Trophoblast cell (in vitro differentiated cells and primary cell): ENCODE measurements around the gene PSMF1.
"Not testable (repeated sequence)": the region's sequence is repeated elsewhere in the genome, so short reads cannot be mapped to it uniquely, and the experiment has no call there.

Source experiments
- DNase-seq, 2 donors: peaks; one replicate each; pipeline ENCODE4 v3.0.0-alpha.2; 2016
- H2AFZ ChIP-seq: 2 replicates; pipeline ENCODE4 v1.6.1; 2013; ENCODE audit warnings: low read length, moderate library complexity, mild to moderate bottlenecking; ENCODE audit not compliant: insufficient read depth, poor library complexity
- H2AK5ac ChIP-seq: 2 replicates; pipeline ENCODE4 v1.6.1; 2013; ENCODE audit warnings: mild to moderate bottlenecking, low read length
- H2BK120ac ChIP-seq: 2 replicates; pipeline ENCODE4 v1.6.1; 2013; ENCODE audit warnings: low read length, mild to moderate bottlenecking, moderate library complexity; ENCODE audit not compliant: insufficient read depth, poor library complexity
- H2BK12ac ChIP-seq: 2 replicates; pipeline ENCODE4 v1.6.1; 2013; ENCODE audit warnings: mild to moderate bottlenecking, low read length, moderate library complexity
- H2BK5ac ChIP-seq: 2 replicates; pipeline ENCODE4 v1.6.1; 2013; ENCODE audit warnings: low read length, low read depth, moderate library complexity, mild to moderate bottlenecking; ENCODE audit not compliant: poor library complexity
- H3K14ac ChIP-seq: 2 replicates; pipeline ENCODE4 v1.6.1; 2013; ENCODE audit warnings: mild to moderate bottlenecking, low read length
- H3K18ac ChIP-seq: 2 replicates; pipeline ENCODE4 v1.6.1; 2013; ENCODE audit warnings: mild to moderate bottlenecking, low read length
- H3K23ac ChIP-seq: 2 replicates; pipeline ENCODE4 v1.6.1; 2013; ENCODE audit warnings: low read length
- H3K27ac ChIP-seq: 2 replicates; pipeline ENCODE4 v1.5.1; 2013; ENCODE audit warnings: low read depth, mild to moderate bottlenecking, inconsistent platforms, low read length, moderate library complexity
- H3K27me3 ChIP-seq: 2 replicates; pipeline ENCODE4 v1.6.1; 2013; ENCODE audit warnings: inconsistent platforms, mild to moderate bottlenecking, low read length, moderate library complexity; ENCODE audit not compliant: insufficient read depth
- H3K36me3 ChIP-seq, 2 experiments: 1 replicate in 1 of 2; 2 replicates in 1 of 2; pipeline ENCODE4 v1.6.1; 2013; ENCODE audit warnings: low read length in 2 of 2, mild to moderate bottlenecking in 2 of 2, moderate library complexity in 1 of 2; ENCODE audit not compliant: insufficient read depth in 2 of 2, control insufficient read depth in 1 of 2
- H3K4ac ChIP-seq: 2 replicates; pipeline ENCODE4 v1.6.1; 2013; ENCODE audit warnings: low read depth, mild to moderate bottlenecking, low read length, moderate library complexity
- H3K4me1 ChIP-seq, 2 experiments: 1 replicate in 1 of 2; 2 replicates in 1 of 2; pipeline ENCODE4 v1.6.1; 2013; ENCODE audit warnings: low read length in 2 of 2, mild to moderate bottlenecking in 2 of 2, moderate library complexity in 1 of 2; ENCODE audit not compliant: insufficient read depth in 2 of 2, control insufficient read depth in 1 of 2
- H3K4me2 ChIP-seq: 2 replicates; pipeline ENCODE4 v1.6.1; 2013; ENCODE audit warnings: inconsistent platforms, mild to moderate bottlenecking, low read length, moderate library complexity
- H3K4me3 ChIP-seq: 2 replicates; pipeline ENCODE4 v1.5.1; 2013; ENCODE audit warnings: mild to moderate bottlenecking, low read depth, low read length, inconsistent platforms
- H3K79me1 ChIP-seq: one replicate; pipeline ENCODE4 v1.6.1; 2013; ENCODE audit warnings: low read length
- H3K79me2 ChIP-seq: 2 replicates; pipeline ENCODE4 v1.6.1; 2013; ENCODE audit warnings: low read length, mild to moderate bottlenecking; ENCODE audit not compliant: control insufficient read depth, insufficient read depth, poor library complexity
- H3K9ac ChIP-seq: 2 replicates; pipeline ENCODE4 v1.6.1; 2013; ENCODE audit warnings: mild to moderate bottlenecking, low read length
- H3K9me3 ChIP-seq: 2 replicates; pipeline ENCODE4 v1.6.1; 2013; ENCODE audit warnings: low read depth, mild to moderate bottlenecking, control low read depth, inconsistent platforms, low read length; ENCODE audit not compliant: insufficient read depth
- H4K12ac ChIP-seq: 2 replicates; pipeline ENCODE4 v1.6.1; 2013; ENCODE audit warnings: low read depth, mild to moderate bottlenecking, low read length, moderate library complexity
- H4K8ac ChIP-seq: 2 replicates; pipeline ENCODE4 v1.6.1; 2013; ENCODE audit warnings: low read depth, mild to moderate bottlenecking, low read length, moderate library complexity
- H4K91ac ChIP-seq: one replicate; pipeline ENCODE4 v1.6.1; 2013; ENCODE audit warnings: low read depth, mild to moderate bottlenecking, low read length, moderate library complexity
- WGBS: extraction: QIAGEN DNeasy Blood & Tissue Kit; methylation state at CpG from one replicate; pipeline ENCODE4 v1.1.7; 2013; ENCODE audit warnings: missing lambda C conversion rate; ENCODE audit not compliant: insufficient read length, insufficient coverage; ENCODE audit errors: extremely low coverage; 5-methylcytosine and 5-hydroxymethylcytosine counted together

The PSMF1 gene

DNA sequence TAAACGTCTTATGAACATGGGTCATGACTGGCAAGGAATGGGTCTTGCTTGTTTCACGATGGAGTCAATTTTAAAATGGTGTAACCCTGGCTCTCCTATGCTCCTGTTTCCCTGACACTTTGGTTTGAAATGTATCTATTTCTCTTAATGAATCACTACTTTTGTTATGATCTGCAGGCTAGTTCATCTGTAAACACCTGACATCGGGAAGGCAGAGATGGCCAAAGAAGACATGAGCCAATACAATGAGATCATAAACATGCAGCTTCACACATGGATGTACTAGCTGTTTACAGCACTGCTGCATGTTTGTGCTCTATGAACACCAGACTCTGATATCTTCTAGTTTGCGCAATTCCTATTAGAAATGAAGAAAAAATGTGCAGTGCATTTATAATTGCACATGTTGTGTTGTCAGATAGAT lies 96.4 kb downstream of the PSMF1 start:
- Histone ChIP-seq H3K9ac (no peak overlapping the region), H3K14ac (no peak overlapping the region), H2BK5ac (no peak overlapping the region), H3K4me2 (no peak overlapping the region), H2BK12ac (no peak overlapping the region), H4K8ac (no peak overlapping the region), H2AFZ (no peak overlapping the region), H3K4me1 (peaks cover 0 to 2% of the 10 kb centered on the region in 2 experiments), H3K36me3 (no peaks in the 10 kb centered on the region), H2AK5ac (no peak overlapping the region), H3K79me1 (no peaks in the 10 kb centered on the region), H3K79me2 (no peaks in the 10 kb centered on the region), H4K91ac (no peak overlapping the region), H3K4ac (no peak overlapping the region), H2BK120ac (no peak overlapping the region), H3K9me3 (no peaks in the 10 kb centered on the region), H3K18ac (no peak overlapping the region), H3K4me3 (no peak overlapping the region), H3K27me3 (no peaks in the 10 kb centered on the region), H3K27ac (no peak overlapping the region), H4K12ac (no peak overlapping the region), H3K23ac (no peak overlapping the region)
- DNase-seq = no peak
- WGBS = no CpG with 5 or more reads among the region's 4 CpGs

DNA sequence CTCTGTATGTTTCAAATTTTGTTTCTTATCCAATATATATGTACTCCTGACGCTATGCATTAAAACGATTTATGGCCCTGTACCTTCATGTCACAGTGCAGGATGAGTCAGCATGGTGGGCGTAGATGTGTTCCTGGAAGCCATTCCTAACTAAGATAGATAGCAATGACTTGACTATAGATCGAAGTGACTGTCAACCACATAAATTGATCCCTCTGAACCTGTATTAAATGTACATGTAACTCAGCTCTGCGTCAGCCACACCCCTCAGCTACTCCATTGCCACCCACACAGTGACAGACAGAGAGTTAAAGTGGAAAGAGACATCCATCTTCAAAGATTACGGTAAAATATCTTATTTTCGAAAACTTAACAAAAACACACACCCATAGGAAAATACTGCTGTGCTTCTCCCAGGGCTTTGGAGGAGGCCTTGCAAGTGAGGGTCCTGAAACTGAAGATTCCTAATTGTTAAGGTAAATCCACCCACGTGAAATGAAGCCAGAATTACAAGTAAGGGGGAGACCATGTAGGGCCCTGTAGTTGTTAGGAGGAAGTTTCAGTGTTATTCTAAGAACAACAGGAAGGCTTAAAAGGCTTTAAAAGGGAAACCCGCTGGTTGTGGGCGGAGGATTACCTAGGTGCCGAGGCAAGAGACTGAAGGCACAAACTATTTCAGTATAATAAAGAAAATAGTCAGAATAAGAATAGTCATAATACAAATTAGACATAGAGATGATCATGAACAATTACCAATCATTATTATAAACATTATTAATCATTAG lies 97.2 kb downstream of the PSMF1 start:
- peaks cover 0 to 2% of the 10 kb centered on the region in 2 experiments for H3K4me1 ChIP-seq
- H3K36me3 ChIP-seq = no peaks in the 10 kb centered on the region
- no peak overlapping the region for H3K9ac ChIP-seq
- no peak overlapping the region for H3K14ac ChIP-seq
- H3K23ac ChIP-seq = no peak overlapping the region
- no peak overlapping the region for H3K4me2 ChIP-seq
- no peak overlapping the region for H4K91ac ChIP-seq
- H2AFZ ChIP-seq = no peak overlapping the region
- no peak overlapping the region for H2BK5ac ChIP-seq
- H4K8ac ChIP-seq = no peak overlapping the region
- no peaks in the 10 kb centered on the region for H3K27me3 ChIP-seq
- no peak overlapping the region for H3K18ac ChIP-seq
- H3K4me3 ChIP-seq = no peak overlapping the region
- no peak for DNase-seq
- no CpG with 5 or more reads among the region's 11 CpGs for WGBS
- H3K79me2 ChIP-seq = no peaks in the 10 kb centered on the region
- H3K4ac ChIP-seq = no peak overlapping the region
- H3K9me3 ChIP-seq = no peaks in the 10 kb centered on the region
- H2BK12ac ChIP-seq = no peak overlapping the region
- no peak overlapping the region for H3K27ac ChIP-seq
- H4K12ac ChIP-seq = no peak overlapping the region
- H2BK120ac ChIP-seq = no peak overlapping the region
- no peak overlapping the region for H2AK5ac ChIP-seq
- H3K79me1 ChIP-seq = no peaks in the 10 kb centered on the region

DNA sequence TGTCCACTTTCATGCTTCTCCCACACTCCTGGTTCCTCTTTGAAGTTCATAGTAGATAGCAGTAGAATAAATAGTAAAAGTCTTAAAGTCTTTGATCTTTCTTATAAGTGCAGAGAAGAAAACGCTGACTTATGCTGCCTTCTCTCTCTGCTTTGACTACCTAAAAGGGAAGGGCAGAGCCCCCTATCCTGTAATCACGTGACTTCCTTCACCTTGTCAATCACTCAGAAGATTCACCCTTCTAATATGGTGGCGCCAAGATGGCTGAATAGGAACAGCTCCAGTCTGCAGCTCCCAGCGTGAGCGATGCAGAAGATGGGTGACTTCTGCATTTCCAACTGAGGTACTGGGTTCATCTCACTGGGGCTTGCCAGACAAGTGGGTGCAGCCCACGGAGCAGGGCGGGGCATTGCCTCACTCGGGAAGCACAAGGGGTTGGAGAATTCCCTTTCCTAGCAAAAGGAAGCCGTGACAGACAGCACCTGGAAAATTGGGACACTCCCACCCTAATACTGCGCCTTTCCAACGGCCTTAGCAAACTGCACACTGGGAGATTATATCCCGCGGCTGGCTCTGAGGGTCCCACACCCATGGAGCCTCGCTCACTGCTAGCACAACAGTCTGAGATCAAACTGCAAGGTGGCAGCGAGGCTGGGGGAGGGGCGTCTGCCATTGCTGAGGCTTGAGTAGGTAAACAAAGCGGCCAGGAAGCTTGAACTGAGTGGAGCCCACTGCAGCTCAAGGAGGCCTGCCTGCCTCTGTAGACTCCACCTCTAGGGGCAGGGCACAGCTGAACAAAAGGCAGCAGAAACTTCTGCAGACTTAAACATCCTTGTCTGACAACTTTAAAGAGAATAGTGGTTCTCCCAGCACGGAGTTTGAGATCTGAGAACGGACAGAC lies 98.4 kb downstream of the PSMF1 start:
- not testable (repeated sequence) for H3K4me3 ChIP-seq, H2AK5ac ChIP-seq, H2BK5ac ChIP-seq, H3K14ac ChIP-seq, H3K9me3 ChIP-seq, H4K8ac ChIP-seq, H3K4me1 ChIP-seq, H4K91ac ChIP-seq, H3K79me1 ChIP-seq, H3K27ac ChIP-seq, H3K79me2 ChIP-seq, H3K18ac ChIP-seq, H2BK120ac ChIP-seq, H3K9ac ChIP-seq, H2BK12ac ChIP-seq, H3K4ac ChIP-seq, H3K36me3 ChIP-seq, H2AFZ ChIP-seq, H3K23ac ChIP-seq, H3K4me2 ChIP-seq, H3K27me3 ChIP-seq, H4K12ac ChIP-seq, DNase-seq
- no CpG with 5 or more reads among the region's 19 CpGs for WGBS
